Stimulated activated CD4-positive, alpha-beta T cell treated with anti-CD3 and anti-CD28 coated beads, Interleukin-12 subunit alpha, Interleukin-12 subunit beta, amount 100 ng/mL, for 24 hours (primary cell): ENCODE measurements around the gene SPATA9.

Source experiments
- DNase-seq, 2 experiments: peaks; one replicate each; pipeline ENCODE4 v3.0.0-alpha.2; 2020; ENCODE audit warnings: low read depth in 2 of 2

Gene SPATA9

GRCh38 chr5:95682891-95683290, at the start of gene SPATA9:
TSS of gene SPATA9 (minus strand) at chr5:95682991. CDS start at chr5:95682854, 137 bp downstream.
- no peak for DNase-seq

- no peak for DNase-seq
These were observed 49.1 kb upstream of the SPATA9 start for GRCh38 chr5:95731571-95732554.

GRCh38 chr5:95730730-95731570, 48.2 kb upstream of the SPATA9 start, which contains the start of gene RHOBTB3:
TSS of gene RHOBTB3 (plus strand) at chr5:95731336. CDS start at chr5:95731683, 347 bp downstream.
- DNase-seq: peak in 1 of 2 experiments; percentile 12

- no peak for DNase-seq
These were observed 47.4 kb upstream of the SPATA9 start for GRCh38 chr5:95730011-95730700.

- no peak for DNase-seq
These were observed 46.6 kb upstream of the SPATA9 start for GRCh38 chr5:95729115-95730010.

- DNase-seq: no peak
These were observed 45.8 kb upstream of the SPATA9 start for GRCh38 chr5:95728494-95729114.

- DNase-seq: no peak
These were observed 45.0 kb upstream of the SPATA9 start for GRCh38 chr5:95727764-95728191.

- no peak for DNase-seq
These were observed 44.3 kb upstream of the SPATA9 start for GRCh38 chr5:95726811-95727763.

- DNase-seq: no peak
These were observed 43.4 kb upstream of the SPATA9 start for GRCh38 chr5:95725937-95726810.

- DNase-seq: no peak
These were observed 42.5 kb upstream of the SPATA9 start for GRCh38 chr5:95725071-95725820.

GRCh38 chr5:95723632-95724369, 41.0 kb upstream of the SPATA9 start:
- DNase-seq: no peak

GRCh38 chr5:95721582-95722295, 38.9 kb upstream of the SPATA9 start:
- DNase-seq: no peak

GRCh38 chr5:95720094-95720786, 37.4 kb upstream of the SPATA9 start:
- DNase-seq: no peak

GRCh38 chr5:95718738-95719137, 35.9 kb upstream of the SPATA9 start:
- DNase-seq: no peak

- no peak for DNase-seq
These were observed 35.4 kb upstream of the SPATA9 start for GRCh38 chr5:95718203-95718602.
